ENCODE measurements around the gene LRRC9. TPM values are rescaled to one million over a fixed set of nuclear protein-coding genes. Genes with fewer than 3 reads are reported as not detected.
"Not testable (repeated sequence)": the region's sequence is repeated elsewhere in the genome, so short reads cannot be mapped to it uniquely, and the experiment has no call there.

Gene LRRC9
- total RNA-seq, 1 donor = under 0.01 TPM

DNA sequence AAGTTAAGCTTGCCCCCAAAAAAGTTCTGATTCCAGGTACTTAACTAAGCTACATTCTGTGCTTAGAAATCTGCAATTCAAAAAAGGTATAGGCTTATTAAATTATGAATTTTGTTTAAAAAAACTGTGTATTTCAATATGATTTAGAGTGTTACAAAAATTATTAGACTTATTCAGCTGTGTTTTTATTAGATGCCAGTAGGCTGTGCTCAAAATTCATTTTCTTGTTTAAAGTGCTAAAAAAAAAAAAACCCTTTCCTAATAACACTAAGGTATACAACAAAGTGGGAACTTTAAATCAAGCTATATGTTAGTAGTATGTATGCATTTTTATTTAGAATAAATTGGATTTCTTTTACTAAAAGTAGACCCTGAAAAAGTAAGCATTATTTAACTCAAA lies 25.0 kb downstream of the LRRC9 start:
- TF ChIP-seq, protein P1, sequence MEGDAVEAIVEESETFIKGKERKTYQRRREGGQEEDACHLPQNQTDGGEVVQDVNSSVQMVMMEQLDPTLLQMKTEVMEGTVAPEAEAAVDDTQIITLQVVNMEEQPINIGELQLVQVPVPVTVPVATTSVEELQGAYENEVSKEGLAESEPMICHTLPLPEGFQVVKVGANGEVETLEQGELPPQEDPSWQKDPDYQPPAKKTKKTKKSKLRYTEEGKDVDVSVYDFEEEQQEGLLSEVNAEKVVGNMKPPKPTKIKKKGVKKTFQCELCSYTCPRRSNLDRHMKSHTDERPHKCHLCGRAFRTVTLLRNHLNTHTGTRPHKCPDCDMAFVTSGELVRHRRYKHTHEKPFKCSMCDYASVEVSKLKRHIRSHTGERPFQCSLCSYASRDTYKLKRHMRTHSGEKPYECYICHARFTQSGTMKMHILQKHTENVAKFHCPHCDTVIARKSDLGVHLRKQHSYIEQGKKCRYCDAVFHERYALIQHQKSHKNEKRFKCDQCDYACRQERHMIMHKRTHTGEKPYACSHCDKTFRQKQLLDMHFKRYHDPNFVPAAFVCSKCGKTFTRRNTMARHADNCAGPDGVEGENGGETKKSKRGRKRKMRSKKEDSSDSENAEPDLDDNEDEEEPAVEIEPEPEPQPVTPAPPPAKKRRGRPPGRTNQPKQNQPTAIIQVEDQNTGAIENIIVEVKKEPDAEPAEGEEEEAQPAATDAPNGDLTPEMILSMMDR (IDR thresholded peaks at IDR 0.05; ENCODE audit: insufficient read depth, low read depth, low read length) = no peak
- no peak for DNase-seq (ENCODE audit: low read depth)
- no peak overlapping the region for H3K4me3 ChIP-seq (ENCODE audit: low read depth, low read length)

- H3K4me3 ChIP-seq (ENCODE audit: low read depth, low read length); DNase-seq (ENCODE audit: low read depth): not testable (repeated sequence)
Measured at GRCh38 chr14:59952141-59952540, 32.2 kb downstream of the LRRC9 start.

- not testable (repeated sequence) for DNase-seq (ENCODE audit: low read depth); H3K4me3 ChIP-seq (ENCODE audit: low read depth, low read length)
Measured at GRCh38 chr14:59957890-59958289, 37.9 kb downstream of the LRRC9 start.

DNA sequence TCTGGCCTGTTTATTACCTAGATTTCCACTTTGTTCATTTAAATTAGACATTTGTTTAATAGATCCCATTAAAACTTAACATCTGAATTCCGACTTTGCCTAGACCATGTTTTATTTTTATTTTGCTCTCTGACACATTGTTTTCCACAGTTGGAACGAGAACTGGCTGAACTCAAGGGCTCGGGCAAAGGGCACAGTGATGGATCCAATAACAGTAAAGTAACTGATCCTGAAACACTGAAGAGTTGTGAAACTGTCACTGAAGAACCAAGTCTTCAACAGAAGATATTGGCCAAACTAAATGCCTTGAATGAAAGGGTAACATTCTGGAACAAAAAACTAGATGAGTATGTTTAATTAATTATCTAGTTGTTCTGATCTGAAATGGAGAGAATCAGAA lies 39.7 kb downstream of the LRRC9 start:
- peak; percentile 45 for DNase-seq (ENCODE audit: low read depth)
- no peak overlapping the region for H3K4me3 ChIP-seq (ENCODE audit: low read depth, low read length)
- TF ChIP-seq, protein P1 (IDR thresholded peaks at IDR 0.05; ENCODE audit: insufficient read depth, low read depth, low read length) = no peak

DNA sequence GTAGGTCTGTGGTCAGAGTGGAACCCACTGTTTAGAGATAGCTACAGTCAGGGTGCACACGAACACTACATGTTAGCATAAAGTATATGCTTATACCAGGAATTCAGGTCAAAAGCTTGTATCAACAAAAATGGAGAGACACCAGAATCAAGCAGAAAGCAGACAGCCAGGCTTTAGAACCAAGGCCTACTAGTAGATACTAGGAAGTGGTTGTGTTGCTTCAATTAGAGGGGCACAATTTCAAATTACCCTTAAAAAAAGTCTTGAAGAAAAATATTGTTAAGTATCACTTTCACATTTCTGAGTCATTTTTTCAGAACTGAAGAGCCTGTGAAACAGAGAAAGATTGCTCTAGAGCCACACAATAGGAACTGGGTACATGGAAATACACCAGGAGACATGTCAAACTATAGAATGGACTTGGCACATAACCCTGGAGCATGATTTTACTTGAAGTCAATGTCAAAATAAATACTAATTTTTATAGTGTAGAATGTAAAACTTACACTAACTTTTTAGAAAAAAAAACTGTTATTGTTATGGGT lies 41.6 kb downstream of the LRRC9 start:
- TF ChIP-seq, protein P1 (IDR thresholded peaks at IDR 0.05; ENCODE audit: insufficient read depth, low read depth, low read length) = no peak
- H3K4me3 ChIP-seq (ENCODE audit: low read depth, low read length) = no peak overlapping the region
- DNase-seq (ENCODE audit: low read depth) = no peak

DNA sequence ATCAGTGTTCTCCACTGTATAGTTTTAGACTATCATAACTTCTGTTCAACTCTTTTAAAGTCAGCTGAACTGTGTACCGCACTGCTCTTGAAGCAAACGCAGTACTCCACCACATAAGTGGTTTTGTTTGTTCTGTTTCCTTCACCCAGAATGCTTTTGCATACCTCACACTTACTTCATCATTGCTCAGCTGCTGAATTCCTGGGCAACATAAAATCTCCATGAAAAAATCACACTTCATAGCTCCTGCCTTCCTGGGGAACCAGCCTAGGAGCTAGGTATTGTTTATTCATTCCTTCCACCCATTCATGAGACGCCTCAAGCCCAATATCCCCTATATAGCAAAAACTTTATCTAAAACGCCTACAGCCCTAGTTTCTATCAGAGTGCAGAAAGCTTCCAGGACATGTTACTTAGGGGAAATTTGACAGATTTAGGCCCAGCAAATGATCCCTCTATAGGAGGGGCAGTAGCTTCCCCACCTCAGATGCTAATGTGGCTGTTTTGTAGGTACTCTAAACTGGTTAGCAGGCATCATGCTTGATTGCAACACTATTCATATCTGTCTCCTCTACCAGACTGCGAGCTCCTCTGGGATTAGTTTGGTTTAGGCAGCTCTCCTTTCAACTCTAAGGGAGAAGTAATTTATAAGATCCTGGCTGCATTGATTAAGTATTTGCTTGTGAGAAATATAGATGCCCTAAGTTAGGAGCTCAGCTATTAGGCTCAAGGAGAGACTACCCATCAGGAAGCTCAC lies 44.5 kb downstream of the LRRC9 start:
- peak; percentile 7 for DNase-seq (ENCODE audit: low read depth)
- H3K4me3 ChIP-seq (ENCODE audit: low read depth, low read length) = no peak overlapping the region
- TF ChIP-seq, protein P1 (IDR thresholded peaks at IDR 0.05; ENCODE audit: insufficient read depth, low read depth, low read length) = no peak

DNA sequence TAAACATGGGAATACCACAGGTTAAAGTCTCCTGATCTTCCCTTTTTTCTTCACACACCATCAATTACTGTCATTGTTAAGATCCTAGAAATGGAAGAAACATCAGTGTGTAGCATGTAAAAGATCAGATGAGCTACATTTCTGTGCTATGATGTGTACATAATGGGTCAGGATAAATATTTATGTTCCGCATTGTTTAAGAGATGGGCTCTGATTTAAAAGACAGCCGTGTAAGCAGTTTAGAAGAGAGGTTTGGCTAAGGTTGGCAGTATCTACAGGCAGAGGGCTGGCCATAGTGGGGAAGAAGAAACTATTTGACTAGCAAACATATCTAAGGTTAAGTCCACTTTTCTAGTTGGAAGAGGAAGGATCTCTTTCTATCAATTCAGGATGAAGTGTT lies 49.4 kb downstream of the LRRC9 start:
- TF ChIP-seq, protein P1 (IDR thresholded peaks at IDR 0.05; ENCODE audit: insufficient read depth, low read depth, low read length) = no peak
- peak; percentile 48 for DNase-seq (ENCODE audit: low read depth)
- no peak overlapping the region for H3K4me3 ChIP-seq (ENCODE audit: low read depth, low read length)

DNA sequence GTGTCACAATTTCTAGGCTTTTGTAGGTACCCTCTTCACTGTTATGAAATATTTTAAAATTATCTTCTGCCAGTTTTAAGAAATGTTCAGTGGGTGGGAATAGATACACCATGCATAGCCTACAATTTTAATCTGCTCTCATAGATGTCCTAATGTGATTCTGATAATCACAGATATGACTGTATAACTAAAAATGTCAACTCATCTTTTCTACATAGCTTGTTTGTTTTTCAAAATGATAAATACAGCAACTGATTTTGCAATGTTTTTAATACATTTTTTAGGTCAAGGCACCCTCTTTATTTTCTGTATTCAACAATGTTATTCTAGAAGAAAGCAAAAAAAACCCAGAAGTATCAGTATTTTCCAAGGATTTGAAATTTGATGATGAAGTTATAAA lies 61.6 kb downstream of the LRRC9 start:
- H3K4me3 ChIP-seq (ENCODE audit: low read depth, low read length) = no peak overlapping the region
- no peak for DNase-seq (ENCODE audit: low read depth)
- TF ChIP-seq, protein P1 (IDR thresholded peaks at IDR 0.05; ENCODE audit: insufficient read depth, low read depth, low read length) = no peak

Data from fibroblast of villous mesenchyme (primary cell).